Upper lobe of right lung (tissue), 1 donor: Measurements from ENCODE around the gene VPS39. TPM values are rescaled to one million over a fixed set of nuclear protein-coding genes. Genes with fewer than 3 reads are reported as not detected.
A peak's percentile ranks its signal among the peaks of the same experiment; 100 is the strongest.

Experiments used
- ATAC-seq: fragments of 200-7000 bp; cut with Tn5 transposase; one replicate; pipeline ENCODE4 v1.9.1; 2020; ENCODE audit warnings: mild to moderate bottlenecking, moderate library complexity
- DNase-seq: peaks from one replicate; pipeline ENCODE4 v3.0.0-alpha.2; 2020
- H3K27ac ChIP-seq: fragments of 200-600 bp; one replicate; pipeline ENCODE4 v1.8.0; 2022
- H3K27me3 ChIP-seq: fragments of 200-600 bp; one replicate; pipeline ENCODE4 v1.8.0; 2022; ENCODE audit warnings: mild to moderate bottlenecking
- H3K36me3 ChIP-seq: fragments of 200-600 bp; one replicate; pipeline ENCODE4 v1.8.0; 2022
- H3K4me1 ChIP-seq: fragments of 200-600 bp; one replicate; pipeline ENCODE4 v1.8.0; 2022
- H3K4me3 ChIP-seq: fragments of 200-600 bp; one replicate; pipeline ENCODE4 v1.8.0; 2022; ENCODE audit warnings: mild to moderate bottlenecking
- H3K9me3 ChIP-seq: fragments of 200-600 bp; one replicate; pipeline ENCODE4 v1.8.0; 2022
- intact Hi-C: fragments of 100-400 bp; cut with DNase I; formaldehyde crosslinking; loops from one replicate; pipeline ENCODE4 v1.11.0; 2022
- total RNA-seq: library from RNA; stranded (reverse); fragmentation: NEBNext Ultra II Directional; extraction: Animal tissue kit (Norgen Biotek cat#: 25700); gene quantifications from one replicate; pipeline ENCODE4 v1.2.1, GENCODE V29; 2021
- TF ChIP-seq, protein P1 (sequence below): fragments of 200-600 bp; IDR thresholded peaks from one replicate; pipeline ENCODE4 v1.8.0; 2022; ENCODE audit warnings: antibody characterized with exemption
- donor health status: DM: no; HTN: yes; CAD: no; lungs with severe emphysema.

Gene VPS39
- total RNA-seq, 1 donor from 2014 or later = 83.3 TPM

DNA sequence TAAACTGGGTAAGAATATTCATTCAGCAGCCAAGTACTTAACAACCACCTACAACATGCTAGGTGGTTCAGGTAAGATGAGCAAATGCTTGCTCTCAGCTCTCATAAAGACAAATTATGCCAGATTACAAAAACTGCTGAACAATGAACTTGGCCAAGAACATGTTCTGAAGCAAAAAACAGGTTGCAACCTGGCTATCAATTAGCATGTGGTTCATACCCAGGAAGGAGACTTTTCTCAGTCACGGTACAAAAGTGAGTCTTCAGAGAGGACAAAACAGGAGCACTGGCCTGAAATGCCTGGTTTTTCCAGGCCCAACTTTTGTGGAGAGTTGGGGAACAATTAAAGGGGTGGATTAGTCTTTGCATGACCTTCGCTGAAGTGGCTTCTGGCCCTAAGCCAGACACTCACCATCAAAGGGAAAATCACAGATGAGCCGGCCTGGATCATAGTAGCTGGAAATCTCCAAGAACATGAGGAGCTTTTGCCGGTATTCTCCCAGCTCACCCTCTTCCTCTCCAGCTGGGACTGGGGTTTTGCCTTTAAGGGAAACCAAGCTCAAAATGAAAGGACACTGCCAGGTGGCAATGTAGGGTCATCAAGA is 44.1 kb downstream of the VPS39 start:
- ATAC-seq (no peak), DNase-seq (no peak)
- Histone ChIP-seq H3K27me3 (no peaks in the 10 kb centered on the region), H3K4me3 (no peak overlapping the region), H3K4me1 (no peaks in the 10 kb centered on the region), H3K36me3 (peaks cover 100% of the 10 kb centered on the region), H3K27ac (no peak overlapping the region), H3K9me3 (no peaks in the 10 kb centered on the region)
- intact Hi-C loops = no loop called here
- TF ChIP-seq, protein P1, sequence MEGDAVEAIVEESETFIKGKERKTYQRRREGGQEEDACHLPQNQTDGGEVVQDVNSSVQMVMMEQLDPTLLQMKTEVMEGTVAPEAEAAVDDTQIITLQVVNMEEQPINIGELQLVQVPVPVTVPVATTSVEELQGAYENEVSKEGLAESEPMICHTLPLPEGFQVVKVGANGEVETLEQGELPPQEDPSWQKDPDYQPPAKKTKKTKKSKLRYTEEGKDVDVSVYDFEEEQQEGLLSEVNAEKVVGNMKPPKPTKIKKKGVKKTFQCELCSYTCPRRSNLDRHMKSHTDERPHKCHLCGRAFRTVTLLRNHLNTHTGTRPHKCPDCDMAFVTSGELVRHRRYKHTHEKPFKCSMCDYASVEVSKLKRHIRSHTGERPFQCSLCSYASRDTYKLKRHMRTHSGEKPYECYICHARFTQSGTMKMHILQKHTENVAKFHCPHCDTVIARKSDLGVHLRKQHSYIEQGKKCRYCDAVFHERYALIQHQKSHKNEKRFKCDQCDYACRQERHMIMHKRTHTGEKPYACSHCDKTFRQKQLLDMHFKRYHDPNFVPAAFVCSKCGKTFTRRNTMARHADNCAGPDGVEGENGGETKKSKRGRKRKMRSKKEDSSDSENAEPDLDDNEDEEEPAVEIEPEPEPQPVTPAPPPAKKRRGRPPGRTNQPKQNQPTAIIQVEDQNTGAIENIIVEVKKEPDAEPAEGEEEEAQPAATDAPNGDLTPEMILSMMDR = no peak

DNA sequence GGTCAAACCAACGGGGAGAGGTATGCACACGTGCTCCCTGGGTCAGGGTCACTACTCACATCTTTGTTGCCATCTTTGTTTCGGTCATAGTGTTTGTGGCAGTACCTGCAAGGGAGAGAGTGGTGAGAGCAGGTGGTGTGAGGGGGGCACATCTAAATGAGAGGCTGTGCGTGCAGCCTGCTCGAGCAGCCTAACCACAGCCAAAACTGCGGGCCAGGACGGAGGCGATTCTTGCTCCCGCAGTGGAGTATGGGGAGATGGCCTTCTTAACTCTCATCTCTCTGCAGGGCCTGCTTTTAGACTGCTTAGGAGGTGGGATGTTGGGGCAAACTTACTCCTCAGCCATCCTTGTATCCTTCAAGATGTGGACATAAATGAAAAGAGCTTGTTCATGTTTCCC is 44.8 kb downstream of the VPS39 start:
- Histone ChIP-seq H3K27ac (no peak overlapping the region), H3K4me3 (no peak overlapping the region), H3K27me3 (no peaks in the 10 kb centered on the region), H3K9me3 (no peaks in the 10 kb centered on the region), H3K4me1 (no peaks in the 10 kb centered on the region), H3K36me3 (peaks cover 97% of the 10 kb centered on the region)
- intact Hi-C loops = no loop called here
- TF ChIP-seq, protein P1 = no peak
- DNase-seq (no peak), ATAC-seq (no peak)

DNA sequence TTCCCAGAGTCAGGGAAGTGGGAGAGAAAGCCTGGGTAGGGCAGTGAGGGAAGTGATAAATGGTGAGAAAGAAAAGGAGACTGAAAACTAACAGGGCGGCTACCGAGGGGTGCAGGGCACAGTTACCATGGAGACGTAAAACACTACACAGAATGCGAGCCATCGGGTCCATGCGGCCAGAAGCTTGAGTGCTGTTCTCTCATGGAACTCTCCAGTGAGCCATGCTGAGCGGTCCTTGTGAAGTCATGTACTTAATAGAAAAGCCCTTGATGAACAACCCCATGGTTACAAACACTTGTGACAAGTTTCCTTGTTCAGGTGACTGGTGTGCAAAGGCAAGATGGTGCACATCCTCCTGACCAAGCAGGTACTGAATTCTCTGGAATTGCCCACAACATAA is 48.0 kb downstream of the VPS39 start:
- ATAC-seq (peak; percentile 50), DNase-seq (peak; percentile 74)
- peaks cover 66% of the 10 kb centered on the region for H3K36me3 ChIP-seq
- no peaks in the 10 kb centered on the region for H3K9me3 ChIP-seq
- no peak overlapping the region for H3K4me3 ChIP-seq
- intact Hi-C loops = no loop called here
- H3K27me3 ChIP-seq = no peaks in the 10 kb centered on the region
- H3K27ac ChIP-seq = peak overlapping the region; percentile 66
- TF ChIP-seq, protein P1 = no peak
- H3K4me1 ChIP-seq = no peaks in the 10 kb centered on the region

DNA sequence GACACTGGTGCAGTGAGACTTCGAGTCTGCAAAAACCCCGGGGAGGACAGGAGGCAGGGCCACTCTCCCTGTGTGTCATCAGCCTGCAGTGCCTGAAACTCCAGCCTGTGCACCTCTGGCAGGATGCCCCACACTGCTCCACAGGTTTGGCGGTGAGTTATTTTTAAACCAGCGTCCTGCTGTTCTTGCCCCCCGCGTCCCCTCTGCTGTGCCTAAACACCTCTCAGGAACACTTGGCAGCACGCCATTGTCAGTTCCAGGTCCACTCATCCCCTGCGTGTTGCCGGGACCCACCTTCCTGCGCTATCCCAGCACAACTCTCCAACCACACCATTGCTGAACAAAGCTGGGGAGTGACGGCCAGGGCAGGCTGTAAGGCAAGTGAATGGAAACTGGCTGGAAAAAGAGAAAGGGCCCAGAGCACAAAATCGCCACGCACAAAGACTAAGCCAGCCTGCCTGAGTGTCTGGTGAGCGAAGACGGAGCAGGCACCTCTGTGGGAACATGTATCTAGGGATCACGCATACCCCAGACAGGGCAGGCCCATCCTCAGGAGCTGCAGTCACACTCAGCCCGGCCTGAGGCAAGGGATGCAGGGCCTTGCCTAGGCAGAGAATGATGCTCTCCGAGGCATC is 48.6 kb downstream of the VPS39 start:
- TF ChIP-seq, protein P1 = no peak
- Histone ChIP-seq H3K36me3 (peaks cover 59% of the 10 kb centered on the region), H3K27me3 (no peaks in the 10 kb centered on the region), H3K9me3 (no peaks in the 10 kb centered on the region), H3K4me3 (no peak overlapping the region), H3K4me1 (no peaks in the 10 kb centered on the region), H3K27ac (peak overlapping the region; percentile 66)
- DNase-seq (peak; percentile 82), ATAC-seq (peak; percentile 16)
- intact Hi-C loops = no loop called here

DNA sequence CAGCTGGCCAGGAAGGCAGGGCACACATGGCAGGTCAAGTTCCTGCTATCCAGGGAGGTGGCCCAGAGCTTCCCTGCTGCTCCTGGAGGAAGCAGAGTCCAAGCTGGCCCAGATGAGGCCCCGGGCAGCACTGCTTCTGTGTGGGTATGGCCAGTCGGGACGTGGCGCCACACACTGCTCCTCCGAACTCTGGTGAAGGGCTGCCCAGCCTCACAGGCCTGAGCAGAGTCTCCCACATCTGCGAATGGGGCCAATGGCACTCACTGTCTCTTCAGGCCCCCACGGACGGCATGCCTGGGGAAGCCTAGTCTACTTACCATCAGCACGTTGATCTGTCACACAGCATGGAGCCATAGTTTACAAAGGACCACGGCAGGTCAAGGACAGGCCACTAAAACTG is 49.2 kb downstream of the VPS39 start:
- TF ChIP-seq, protein P1 = no peak
- DNase-seq = no peak
- H3K36me3 ChIP-seq = peaks cover 54% of the 10 kb centered on the region
- intact Hi-C loops = no loop called here
- no peak overlapping the region for H3K4me3 ChIP-seq
- no peaks in the 10 kb centered on the region for H3K27me3 ChIP-seq
- no peaks in the 10 kb centered on the region for H3K9me3 ChIP-seq
- no peak for ATAC-seq
- no peaks in the 10 kb centered on the region for H3K4me1 ChIP-seq
- no peak overlapping the region for H3K27ac ChIP-seq
